HG02981 (cell line): ENCODE data around the gene ZNF318.
"Not testable (repeated sequence)": the region's sequence is repeated elsewhere in the genome, so short reads cannot be mapped to it uniquely, and the experiment has no call there.

Source experiments
- ATAC-seq: cut with Tn5 transposase; IDR thresholded peaks from one replicate; pipeline ENCODE4 v1.9.1; 2021; ENCODE audit warnings: mild to moderate bottlenecking, moderate library complexity; ENCODE audit not compliant: unreplicated experiment

ZNF318 gene

GRCh38 chr6:43303751-43304331 lies 65.6 kb downstream of the ZNF318 start:
- no peak for ATAC-seq

- ATAC-seq: not testable (repeated sequence)
Measured at GRCh38 chr6:43303006-43303405, 66.4 kb downstream of the ZNF318 start.

GRCh38 chr6:43302126-43302525 lies 67.3 kb downstream of the ZNF318 start:
- no peak for ATAC-seq

GRCh38 chr6:43301081-43301870 lies 68.2 kb downstream of the ZNF318 start:
- ATAC-seq: no peak

- no peak for ATAC-seq
Measured at GRCh38 chr6:43299338-43300293, 69.8 kb downstream of the ZNF318 start.

GRCh38 chr6:43298565-43299337 lies 70.7 kb downstream of the ZNF318 start:
- ATAC-seq: no peak

- no peak for ATAC-seq
Measured at GRCh38 chr6:43297644-43298564, 71.5 kb downstream of the ZNF318 start, which contains the start of gene SLC22A7. SLC22A7 (plus strand) TSS chr6:43298260; CDS start chr6:43298359, 99 bp downstream.

- no peak for ATAC-seq
Measured at GRCh38 chr6:43296780-43297497, 72.5 kb downstream of the ZNF318 start.

- ATAC-seq: no peak
Measured at GRCh38 chr6:43295456-43295855, 74.0 kb downstream of the ZNF318 start.

GRCh38 chr6:43294536-43294935 lies 74.9 kb downstream of the ZNF318 start:
- no peak for ATAC-seq

- ATAC-seq: no peak
Measured at GRCh38 chr6:43293698-43294097, 75.7 kb downstream of the ZNF318 start.

GRCh38 chr6:43292763-43293318 lies 76.6 kb downstream of the ZNF318 start:
- no peak for ATAC-seq

- ATAC-seq: no peak
Measured at GRCh38 chr6:43292341-43292740, 77.1 kb downstream of the ZNF318 start.

GRCh38 chr6:43291708-43292107 lies 77.7 kb downstream of the ZNF318 start:
- ATAC-seq: no peak

GRCh38 chr6:43290905-43291355 lies 78.5 kb downstream of the ZNF318 start:
- ATAC-seq: no peak

- no peak for ATAC-seq
Measured at GRCh38 chr6:43290339-43290904, 79.0 kb downstream of the ZNF318 start.

- ATAC-seq: no peak
Measured at GRCh38 chr6:43287717-43288679, 81.4 kb downstream of the ZNF318 start.
